K562 (cell line): ENCODE results near the gene AGRP. TPM values are rescaled to one million over a fixed set of nuclear protein-coding genes. Genes with fewer than 3 reads are reported as not detected.

ENCODE experiments used
- ATAC-seq: fragments of 200-7000 bp; cut with Tn5 transposase; 3 replicates; pipeline ENCODE4 v1.9.1; 2020; ENCODE audit warnings: moderate library complexity
- BruUV-seq: library from RNA; stranded (reverse); fragments of 400-500 nt; replicated peaks from 2 replicates; lab custom pipeline; 2021; lab: Mats Ljungman, UMichigan
- CTCF ChIA-PET: fragments of 300-600 bp; formaldehyde crosslinking; extraction: SDS; loops from one replicate; lab custom pipeline; 2021; ENCODE audit warnings: low intra/inter-chr PET ratio; lab: Yijun Ruan, JAX
- POLR2A ChIA-PET: fragments of 300-600, 350-650 bp; sonication (Branson Sonifier 250); formaldehyde crosslinking; extraction: SDS; loops from one replicate; lab custom pipeline; 2021; ENCODE audit warnings: antibody characterized with exemption, inconsistent platforms; lab: Yijun Ruan, JAX
- DNase-seq, 4 experiments: peaks; one replicate each; pipeline versions ENCODE4 v3.0.0 to v3.0.0-alpha.2; 2011 to 2018; ENCODE audit warnings: low spot score in 3 of 4, mixed read lengths in 3 of 4; ENCODE audit errors: extremely low read depth in 1 of 4
- FAIRE-seq: peaks from 2 replicates; lab custom pipeline; 2011; peaks lifted over from hg19 to GRCh38; lab: Jason Lieb, UNC
- H2AFZ ChIP-seq: 2 replicates; pipeline ENCODE4 v1.6.0; 2011; ENCODE audit warnings: low read depth, low read length, control low read depth, inconsistent platforms
- H3K27ac ChIP-seq: fragments of 200-600 bp; 3 replicates; pipeline ENCODE4 v1.8.0; 2011; ENCODE audit warnings: low read depth, mild to moderate bottlenecking, control low read depth, inconsistent platforms, low read length, moderate library complexity, mixed read lengths; ENCODE audit errors: extremely low read depth
- H3K27me3 ChIP-seq, 2 experiments: fragments of 300-600 bp in 1 of 2; 2 replicates in 1 of 2; 3 replicates in 1 of 2; pipeline versions ENCODE4 v1.6.0 to v1.8.0; 2011; ENCODE audit warnings: inconsistent platforms in 2 of 2, low read length in 2 of 2, mild to moderate bottlenecking in 1 of 2, mixed read lengths in 1 of 2, moderate library complexity in 1 of 2; ENCODE audit not compliant: control insufficient read depth in 2 of 2, insufficient read depth in 2 of 2
- H3K36me3 ChIP-seq: fragments of 300-600 bp; 3 replicates; pipeline ENCODE4 v1.8.0; 2011; ENCODE audit warnings: mild to moderate bottlenecking, low read length, inconsistent platforms; ENCODE audit not compliant: control insufficient read depth, insufficient read depth
- H3K4me1 ChIP-seq, 2 experiments: fragments of 200-600 bp in 1 of 2; replicated peaks in 1 of 2; 2 replicates in 1 of 2; 3 replicates in 1 of 2; pipeline versions ENCODE4 v1.5.1 to v1.8.0; 2011; ENCODE audit warnings: inconsistent platforms in 2 of 2, low read length in 2 of 2, mild to moderate bottlenecking in 1 of 2, mixed read lengths in 1 of 2, moderate library complexity in 1 of 2; ENCODE audit not compliant: control insufficient read depth in 2 of 2, insufficient read depth in 2 of 2
- H3K4me2 ChIP-seq: 2 replicates; pipeline ENCODE4 v1.6.1; 2011; ENCODE audit warnings: low read length, control low read depth, inconsistent platforms, mixed read lengths; ENCODE audit not compliant: insufficient read depth
- H3K4me3 ChIP-seq: fragments of 200-600 bp; sonication (generic), shearing (Covaris generic); 2 replicates; pipeline ENCODE4 v1.5.1; 2016; ENCODE audit warnings: control low read depth, inconsistent platforms
- H3K79me2 ChIP-seq: fragments of 200-600 bp; 3 replicates; pipeline ENCODE4 v1.8.0; 2011; ENCODE audit warnings: low read length, inconsistent platforms; ENCODE audit not compliant: control insufficient read depth, insufficient read depth
- H3K9ac ChIP-seq, 2 experiments: 2 replicates each; pipeline versions ENCODE4 v1.6.0 to v1.6.1; 2011; ENCODE audit warnings: low read depth in 2 of 2, low read length in 2 of 2, control low read depth in 1 of 2, inconsistent platforms in 1 of 2, mild to moderate bottlenecking in 1 of 2, mixed read lengths in 1 of 2; ENCODE audit not compliant: insufficient read depth in 1 of 2
- H3K9me1 ChIP-seq: one replicate; pipeline ENCODE4 v1.6.0; 2011; ENCODE audit warnings: inconsistent platforms, mild to moderate bottlenecking, low read length, moderate library complexity; ENCODE audit not compliant: control insufficient read depth, insufficient read depth
- H3K9me3 ChIP-seq: replicated peaks from 2 replicates; pipeline ENCODE4 v1.5.1; 2011; ENCODE audit warnings: low read depth, low read length, inconsistent platforms; ENCODE audit not compliant: control insufficient read depth, insufficient read depth
- H4K20me1 ChIP-seq: replicated peaks from 2 replicates; pipeline ENCODE4 v1.6.1; 2011; ENCODE audit warnings: low read length, inconsistent platforms, mixed read lengths; ENCODE audit not compliant: control insufficient read depth, insufficient read depth
- HDAC2 ChIP-seq: fragments of 450-650 bp; IDR thresholded peaks from 2 replicates; pipeline ENCODE4 v1.6.1; 2016; ENCODE audit warnings: mild to moderate bottlenecking
- MTA1 ChIP-seq: fragments of 450-650 bp; IDR thresholded peaks from 2 replicates; pipeline ENCODE4 v1.6.1; 2017; ENCODE audit warnings: borderline replicate concordance
- SAFB ChIP-seq: fragments of 200-400 bp; formaldehyde crosslinking; IDR thresholded peaks from 2 replicates; pipeline ENCODE4 v1.6.1; 2017; ENCODE audit warnings: low read depth, low read length, borderline replicate concordance
- STAG1 ChIP-seq: sonication (generic); formaldehyde crosslinking; IDR thresholded peaks from 2 replicates; pipeline ENCODE4 v1.5.0; 2020; ENCODE audit warnings: missing genetic modification reagents, borderline replicate concordance
- STAT5B ChIP-seq: fragments of 250-450 bp; sonication (Bioruptor Pico); IDR thresholded peaks from 2 replicates; pipeline ENCODE4 v1.8.0; 2021; ENCODE audit warnings: mild to moderate bottlenecking, inconsistent platforms
- ZNF212 ChIP-seq: fragments of 450-650 bp; formaldehyde crosslinking; IDR thresholded peaks from 2 replicates; pipeline ENCODE4 v1.4.0; 2020; ENCODE audit warnings: mild to moderate bottlenecking
- WGBS: fragments of 100-300 bp; shearing (Covaris generic); methylation state at CpG from one replicate; pipeline ENCODE4 v1.1.6; 2016; ENCODE audit warnings: low coverage, mixed read lengths; ENCODE audit not compliant: insufficient coverage; ENCODE audit errors: missing lambda C conversion rate; 5-methylcytosine and 5-hydroxymethylcytosine counted together
- in situ Hi-C: fragments of 300-500 bp; cut with MboI; formaldehyde crosslinking; loops from 4 replicates; pipeline ENCODE4 v1.15.0; 2018; ENCODE audit warnings: inconsistent platforms, mixed read lengths
- intact Hi-C: fragments of 100-400 bp; cut with micrococcal nuclease; formaldehyde crosslinking; loops from 2 replicates; pipeline ENCODE4 v1.14.2; 2022
- polyA plus RNA-seq, 8 experiments: library from polyadenylated mRNA; depleted of rRNA in 4 of 8; stranded (reverse) in 5 of 8; unstranded in 3 of 8; fragments of >200 nt; fragmentation: Nextera tagmentation in 2 of 8; fragmentation: Illumina TruSeq in 1 of 8; extraction: Ambion mirVana in 2 of 8; extraction: Trizol in 1 of 8; gene quantifications; 2 replicates each; pipeline versions ENCODE4 v1.2.1 to v1.2.3, GENCODE V29; 2011 to 2014; ENCODE audit warnings: inconsistent platforms in 1 of 8, missing spikeins in 1 of 8
- total RNA-seq, 7 experiments: library from RNA; depleted of rRNA in 6 of 7; stranded (reverse); fragments of >200 nt in 6 of 7; fragmentation: Illumina TruSeq in 2 of 7; extraction: Trizol in 2 of 7; gene quantifications; 2 replicates each; pipeline versions ENCODE4 v1.2.1 to v1.2.3, GENCODE V29; 2011 to 2021; ENCODE audit warnings: low replicate concordance in 1 of 7
- TF ChIP-seq, protein P1 (sequence below), 2 experiments: fragments of 450-650 bp; formaldehyde crosslinking in 1 of 2; IDR thresholded peaks; 2 replicates each; pipeline versions ENCODE4 v1.4.0 to v1.6.1; 2014 to 2020; ENCODE audit warnings: mild to moderate bottlenecking in 2 of 2, borderline replicate concordance in 1 of 2, low read depth in 1 of 2
- TF ChIP-seq, protein P2 (sequence below): sonication (generic); formaldehyde crosslinking; IDR thresholded peaks from 2 replicates; pipeline ENCODE4 v1.8.0; 2022; ENCODE audit warnings: mild to moderate bottlenecking, missing genetic modification reagents, borderline replicate concordance
- TF ChIP-seq, protein P3 (sequence below): fragments of 200-800 bp; sonication (Bioruptor generic); IDR thresholded peaks from 2 replicates; pipeline ENCODE4 v1.6.1; 2017; ENCODE audit warnings: missing genetic modification characterization, missing compliant biosample characterization

The AGRP gene
- total and polyA plus RNA-seq, 9 of the 15 experiments (the other 6 are each of a cell fraction or from before 2014, with no cell fraction given): not detected

DNA sequence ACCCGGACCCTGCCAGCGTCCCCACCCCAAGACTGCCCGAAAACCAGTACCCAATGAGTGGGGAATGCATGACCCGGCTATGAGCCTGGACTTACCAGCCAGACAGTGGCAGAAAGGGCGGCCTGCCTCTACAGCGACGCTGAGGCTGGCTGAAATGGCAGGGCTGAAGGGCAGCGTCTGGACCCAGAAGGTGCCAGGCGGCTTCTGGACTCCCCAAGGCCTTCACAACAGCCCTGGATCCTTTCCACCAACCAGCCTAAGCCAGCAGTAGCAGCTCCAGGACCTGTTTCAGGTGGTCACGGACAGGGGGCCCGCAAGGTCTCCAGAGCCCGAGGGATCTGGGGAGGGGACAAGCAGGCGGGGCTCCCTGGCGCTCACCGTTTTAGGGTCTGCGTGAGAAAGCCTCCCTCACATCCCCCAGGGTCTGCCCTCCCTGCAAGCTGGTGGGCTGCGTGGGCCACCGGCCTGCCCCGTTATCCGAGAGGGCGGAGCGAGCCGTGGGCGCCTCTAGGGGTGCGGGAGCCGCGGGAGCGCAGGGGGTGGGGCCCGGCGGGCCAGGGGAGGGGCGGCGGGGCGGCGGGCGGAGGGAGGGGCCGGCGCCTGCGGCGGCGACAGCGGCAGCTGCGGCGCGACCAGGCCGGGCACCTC lies 45.0 kb upstream of the AGRP start, which contains the start of gene RIPOR1:
Gene RIPOR1 (plus strand): TSS at position 608 of the 648 bp plus-strand sequence. CDS start 9,618 bp downstream, outside the sequence.
- intact Hi-C loops: loop anchor here (10.0 kb wide), 1 partner anchor 406 kb away; the partner anchor contains the start of genes CTRL and PSMB10
- TF ChIP-seq MTA1: no peak
- TF ChIP-seq, protein P1, sequence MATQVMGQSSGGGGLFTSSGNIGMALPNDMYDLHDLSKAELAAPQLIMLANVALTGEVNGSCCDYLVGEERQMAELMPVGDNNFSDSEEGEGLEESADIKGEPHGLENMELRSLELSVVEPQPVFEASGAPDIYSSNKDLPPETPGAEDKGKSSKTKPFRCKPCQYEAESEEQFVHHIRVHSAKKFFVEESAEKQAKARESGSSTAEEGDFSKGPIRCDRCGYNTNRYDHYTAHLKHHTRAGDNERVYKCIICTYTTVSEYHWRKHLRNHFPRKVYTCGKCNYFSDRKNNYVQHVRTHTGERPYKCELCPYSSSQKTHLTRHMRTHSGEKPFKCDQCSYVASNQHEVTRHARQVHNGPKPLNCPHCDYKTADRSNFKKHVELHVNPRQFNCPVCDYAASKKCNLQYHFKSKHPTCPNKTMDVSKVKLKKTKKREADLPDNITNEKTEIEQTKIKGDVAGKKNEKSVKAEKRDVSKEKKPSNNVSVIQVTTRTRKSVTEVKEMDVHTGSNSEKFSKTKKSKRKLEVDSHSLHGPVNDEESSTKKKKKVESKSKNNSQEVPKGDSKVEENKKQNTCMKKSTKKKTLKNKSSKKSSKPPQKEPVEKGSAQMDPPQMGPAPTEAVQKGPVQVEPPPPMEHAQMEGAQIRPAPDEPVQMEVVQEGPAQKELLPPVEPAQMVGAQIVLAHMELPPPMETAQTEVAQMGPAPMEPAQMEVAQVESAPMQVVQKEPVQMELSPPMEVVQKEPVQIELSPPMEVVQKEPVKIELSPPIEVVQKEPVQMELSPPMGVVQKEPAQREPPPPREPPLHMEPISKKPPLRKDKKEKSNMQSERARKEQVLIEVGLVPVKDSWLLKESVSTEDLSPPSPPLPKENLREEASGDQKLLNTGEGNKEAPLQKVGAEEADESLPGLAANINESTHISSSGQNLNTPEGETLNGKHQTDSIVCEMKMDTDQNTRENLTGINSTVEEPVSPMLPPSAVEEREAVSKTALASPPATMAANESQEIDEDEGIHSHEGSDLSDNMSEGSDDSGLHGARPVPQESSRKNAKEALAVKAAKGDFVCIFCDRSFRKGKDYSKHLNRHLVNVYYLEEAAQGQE (IDR thresholded peaks at IDR 0.05; ENCODE audit: borderline replicate concordance): peak; percentile 39; the same call in 1 of the 2 replicates
- TF ChIP-seq, protein P1 (CRISPR knock-in tag; IDR thresholded peaks at IDR 0.05; ENCODE audit: low read depth): no peak
- no peak for TF ChIP-seq STAT5B (CRISPR knock-in tag)
- no peak for TF ChIP-seq ZNF212 (CRISPR knock-in tag)
- TF ChIP-seq, protein P2, sequence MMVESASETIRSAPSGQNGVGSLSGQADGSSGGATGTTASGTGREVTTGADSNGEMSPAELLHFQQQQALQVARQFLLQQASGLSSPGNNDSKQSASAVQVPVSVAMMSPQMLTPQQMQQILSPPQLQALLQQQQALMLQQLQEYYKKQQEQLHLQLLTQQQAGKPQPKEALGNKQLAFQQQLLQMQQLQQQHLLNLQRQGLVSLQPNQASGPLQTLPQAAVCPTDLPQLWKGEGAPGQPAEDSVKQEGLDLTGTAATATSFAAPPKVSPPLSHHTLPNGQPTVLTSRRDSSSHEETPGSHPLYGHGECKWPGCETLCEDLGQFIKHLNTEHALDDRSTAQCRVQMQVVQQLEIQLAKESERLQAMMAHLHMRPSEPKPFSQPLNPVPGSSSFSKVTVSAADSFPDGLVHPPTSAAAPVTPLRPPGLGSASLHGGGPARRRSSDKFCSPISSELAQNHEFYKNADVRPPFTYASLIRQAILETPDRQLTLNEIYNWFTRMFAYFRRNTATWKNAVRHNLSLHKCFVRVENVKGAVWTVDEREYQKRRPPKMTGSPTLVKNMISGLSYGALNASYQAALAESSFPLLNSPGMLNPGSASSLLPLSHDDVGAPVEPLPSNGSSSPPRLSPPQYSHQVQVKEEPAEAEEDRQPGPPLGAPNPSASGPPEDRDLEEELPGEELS: no peak
- TF ChIP-seq STAG1 (CRISPR knock-in tag): no peak
- 0 out of 2 replicates have a peak, but pooled peaks have one; percentile 32 for TF ChIP-seq SAFB
- TF ChIP-seq, protein P3, sequence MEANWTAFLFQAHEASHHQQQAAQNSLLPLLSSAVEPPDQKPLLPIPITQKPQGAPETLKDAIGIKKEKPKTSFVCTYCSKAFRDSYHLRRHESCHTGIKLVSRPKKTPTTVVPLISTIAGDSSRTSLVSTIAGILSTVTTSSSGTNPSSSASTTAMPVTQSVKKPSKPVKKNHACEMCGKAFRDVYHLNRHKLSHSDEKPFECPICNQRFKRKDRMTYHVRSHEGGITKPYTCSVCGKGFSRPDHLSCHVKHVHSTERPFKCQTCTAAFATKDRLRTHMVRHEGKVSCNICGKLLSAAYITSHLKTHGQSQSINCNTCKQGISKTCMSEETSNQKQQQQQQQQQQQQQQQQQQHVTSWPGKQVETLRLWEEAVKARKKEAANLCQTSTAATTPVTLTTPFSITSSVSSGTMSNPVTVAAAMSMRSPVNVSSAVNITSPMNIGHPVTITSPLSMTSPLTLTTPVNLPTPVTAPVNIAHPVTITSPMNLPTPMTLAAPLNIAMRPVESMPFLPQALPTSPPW (CRISPR knock-in tag): peak; percentile 91
- no peak for TF ChIP-seq HDAC2

More for the DNA sequence above, 45.0 kb upstream of the AGRP start, which contains the start of gene RIPOR1:
- peak within 1 kb of the TSS; percentile 94 for H2AFZ ChIP-seq
- H3K79me2 ChIP-seq: peaks cover 12% of the 10 kb centered on the region; the same call in 2 of the 3 replicates
- 37% methylated on average over 21 of the region's 45 CpGs for WGBS
- CTCF ChIA-PET: no interaction called here
- DNase-seq: peak; percentile 65 to 98 (median 96)
- H4K20me1 ChIP-seq: no peaks in the 10 kb centered on the region; the same call in 1 of the 2 replicates
- peak within 1 kb of the TSS; percentile 62 to 92 for H3K9ac ChIP-seq
- peak; percentile 82 for ATAC-seq
- H3K4me3 ChIP-seq: peak within 1 kb of the TSS; percentile 61
- peak within 1 kb of the TSS; percentile 64 for H3K4me2 ChIP-seq
- no peaks in the 10 kb centered on the region for H3K36me3 ChIP-seq
- no peak for FAIRE-seq
- no peaks in the 10 kb centered on the region for H3K9me3 ChIP-seq
- POLR2A ChIA-PET: interaction anchor here (0.5 to 1.6 kb wide), 6 partner anchors 33 to 298 kb away, joined by 3 to 5 read pairs (median 3); partner anchors contain the start of gene ACD
- no peaks in the 10 kb centered on the region for H3K27me3 ChIP-seq
- no TSS peak for BruUV-seq
- in situ Hi-C loops: loop anchor here (10.0 kb wide), 2 partner anchors 396 to 716 kb away; partner anchors contain the start of gene PLA2G15
- no peaks in the 10 kb centered on the region for H3K9me1 ChIP-seq
- peaks cover 33 to 63% of the 10 kb centered on the region in 2 experiments for H3K4me1 ChIP-seq
- peak within 1 kb of the TSS; percentile 77 for H3K27ac ChIP-seq
